GM19372 (cell line): Measurements from ENCODE around the gene DRD5.
"Not testable (repeated sequence)": the region's sequence is repeated elsewhere in the genome, so short reads cannot be mapped to it uniquely, and the experiment has no call there.

Source experiments
- ATAC-seq: cut with Tn5 transposase; IDR thresholded peaks from one replicate; pipeline ENCODE4 v1.9.1; 2021; ENCODE audit warnings: mild to moderate bottlenecking, low read depth, moderate library complexity; ENCODE audit not compliant: unreplicated experiment

Gene DRD5

GRCh38 chr4:9781343-9782135 lies at the start of gene DRD5:
Gene DRD5 (plus strand): TSS chr4:9781634. CDS start chr4:9782030, 396 bp downstream.
- no peak for ATAC-seq

- ATAC-seq = not testable (repeated sequence)
These were observed 49.2 kb upstream of the DRD5 start for GRCh38 chr4:9732256-9732655.

- ATAC-seq = no peak
These were observed 45.9 kb upstream of the DRD5 start for GRCh38 chr4:9735515-9735914.

GRCh38 chr4:9737280-9737679 lies 44.2 kb upstream of the DRD5 start:
- ATAC-seq = not testable (repeated sequence)

GRCh38 chr4:9743789-9744188 lies 37.6 kb upstream of the DRD5 start:
- ATAC-seq = not testable (repeated sequence)

- ATAC-seq = no peak
These were observed 35.7 kb upstream of the DRD5 start for GRCh38 chr4:9745782-9746181.

GRCh38 chr4:9758641-9759317 lies 22.7 kb upstream of the DRD5 start:
- ATAC-seq = no peak

- ATAC-seq = no peak
These were observed 18.5 kb upstream of the DRD5 start for GRCh38 chr4:9762823-9763475.

GRCh38 chr4:9764155-9764696 lies 17.2 kb upstream of the DRD5 start:
- ATAC-seq = no peak

GRCh38 chr4:9765091-9765490 lies 16.3 kb upstream of the DRD5 start:
- ATAC-seq = no peak

GRCh38 chr4:9769321-9769720 lies 12.1 kb upstream of the DRD5 start:
- ATAC-seq = no peak

GRCh38 chr4:9771034-9771433 lies 10.4 kb upstream of the DRD5 start:
- no peak for ATAC-seq

GRCh38 chr4:9773471-9773870 lies 8.0 kb upstream of the DRD5 start:
- no peak for ATAC-seq

- ATAC-seq = no peak
These were observed 652 bp downstream of the DRD5 start for GRCh38 chr4:9782136-9782436.

- not testable (repeated sequence) for ATAC-seq
These were observed 4.5 kb downstream of the DRD5 start for GRCh38 chr4:9785891-9786290.

GRCh38 chr4:9792381-9792780 lies 10.9 kb downstream of the DRD5 start:
- no peak for ATAC-seq

- not testable (repeated sequence) for ATAC-seq
These were observed 15.2 kb downstream of the DRD5 start for GRCh38 chr4:9796641-9797040.

- no peak for ATAC-seq
These were observed 19.4 kb downstream of the DRD5 start for GRCh38 chr4:9800848-9801247.

- ATAC-seq = no peak
These were observed 23.5 kb downstream of the DRD5 start for GRCh38 chr4:9804918-9805317.

GRCh38 chr4:9808077-9808476 lies 26.6 kb downstream of the DRD5 start:
- no peak for ATAC-seq

- no peak for ATAC-seq
These were observed 30.4 kb downstream of the DRD5 start for GRCh38 chr4:9811806-9812205.
